Activated CD8-positive, alpha-beta memory T cell treated with anti-CD3 and anti-CD28 coated beads for 4 hours (primary cell): ENCODE data around the gene TEX10.
"Not testable (repeated sequence)": the region's sequence is repeated elsewhere in the genome, so short reads cannot be mapped to it uniquely, and the experiment has no call there.

Experiments used
- DNase-seq, 2 donors: peaks; one replicate each; pipeline ENCODE4 v3.0.0-alpha.2; 2020; ENCODE audit warnings: low read depth in 2 of 2

TEX10 gene

GRCh38 chr9:100350188-100350587 is 2.6 kb downstream of the TEX10 start:
- DNase-seq, result no peak

GRCh38 chr9:100346836-100347235 is 5.9 kb downstream of the TEX10 start:
- no peak for DNase-seq

- no peak for DNase-seq
These were observed 10.9 kb downstream of the TEX10 start for GRCh38 chr9:100341889-100342288.

- no peak for DNase-seq
These were observed 12.5 kb downstream of the TEX10 start for GRCh38 chr9:100340224-100340623.

- not testable (repeated sequence) for DNase-seq
These were observed 14.0 kb downstream of the TEX10 start for GRCh38 chr9:100338736-100339135.

- DNase-seq, result no peak
These were observed 28.0 kb downstream of the TEX10 start for GRCh38 chr9:100324594-100325200.

GRCh38 chr9:100322954-100323536 is 29.7 kb downstream of the TEX10 start:
- DNase-seq, result no peak

- no peak for DNase-seq
These were observed 35.0 kb downstream of the TEX10 start for GRCh38 chr9:100317706-100318105.

- no peak for DNase-seq
These were observed 37.2 kb downstream of the TEX10 start for GRCh38 chr9:100315561-100315960.

GRCh38 chr9:100309992-100310391 is 42.8 kb downstream of the TEX10 start:
- DNase-seq, result no peak

GRCh38 chr9:100308965-100309564 is 43.7 kb downstream of the TEX10 start:
- DNase-seq, result no peak

- DNase-seq, result no peak
These were observed 45.7 kb downstream of the TEX10 start for GRCh38 chr9:100307080-100307479.

- no peak for DNase-seq
These were observed 46.5 kb downstream of the TEX10 start for GRCh38 chr9:100306283-100306682.

GRCh38 chr9:100303747-100304146 is 49.0 kb downstream of the TEX10 start:
- DNase-seq, result no peak

- no peak for DNase-seq
These were observed 54.4 kb downstream of the TEX10 start for GRCh38 chr9:100298378-100298777.

- DNase-seq, result no peak
These were observed 56.3 kb downstream of the TEX10 start for GRCh38 chr9:100296407-100296806.

GRCh38 chr9:100295240-100295639 is 57.5 kb downstream of the TEX10 start:
- DNase-seq, result no peak

- DNase-seq, result no peak
These were observed 57.9 kb downstream of the TEX10 start for GRCh38 chr9:100294806-100295205.

GRCh38 chr9:100294341-100294740 is 58.4 kb downstream of the TEX10 start:
- DNase-seq, result no peak

- no peak for DNase-seq
These were observed 60.3 kb downstream of the TEX10 start for GRCh38 chr9:100292414-100292813.

GRCh38 chr9:100290714-100291113 is 62.0 kb downstream of the TEX10 start:
- no peak for DNase-seq

- DNase-seq, result no peak
These were observed 65.6 kb downstream of the TEX10 start for GRCh38 chr9:100287186-100287585.

GRCh38 chr9:100286257-100286656 is 66.5 kb downstream of the TEX10 start:
- no peak for DNase-seq

GRCh38 chr9:100285601-100286000 is 67.1 kb downstream of the TEX10 start:
- no peak for DNase-seq
